ENCODE results near the gene PSME1.

GRCh38 chr14:24146453-24146977 is 10.5 kb downstream of the PSME1 start, which contains the start of gene PSME2:
- TF ChIP-seq CTCF (IDR thresholded peaks at IDR 0.05) (peak in 2 of 12 donors; percentile 5 to 9), POLR2A (IDR thresholded peaks at IDR 0.05) (peak in 1 of 2 donors; percentile 49)
